Osteoblast (primary cell): Measurements from ENCODE around the gene NPR3. TPM values are rescaled to one million over a fixed set of nuclear protein-coding genes. Genes with fewer than 3 reads are reported as not detected.
A peak's percentile ranks its signal among the peaks of the same experiment; 100 is the strongest.

ENCODE experiments used
- DNase-seq: peaks from one replicate; pipeline ENCODE4 v3.0.0; 2011; ENCODE audit warnings: low spot score, mixed read lengths; ENCODE audit not compliant: insufficient read length; ENCODE audit errors: missing footprints
- H2AFZ ChIP-seq: 2 replicates; pipeline ENCODE4 v1.6.0; 2011; ENCODE audit warnings: mild to moderate bottlenecking, low read length
- H3K27ac ChIP-seq: 2 replicates; pipeline ENCODE4 v1.5.1; 2011; ENCODE audit warnings: mild to moderate bottlenecking, low read depth, low read length, moderate library complexity
- H3K27me3 ChIP-seq: 2 replicates; pipeline ENCODE4 v1.6.0; 2012; ENCODE audit warnings: mild to moderate bottlenecking, control low read depth, inconsistent platforms, low read length, moderate library complexity; ENCODE audit not compliant: insufficient read depth
- H3K36me3 ChIP-seq: 2 replicates; pipeline ENCODE4 v1.5.1; 2011; ENCODE audit warnings: mild to moderate bottlenecking, low read length, control low read depth, moderate library complexity; ENCODE audit not compliant: insufficient read depth
- H3K4me1 ChIP-seq: 2 replicates; pipeline ENCODE4 v1.5.1; 2011; ENCODE audit warnings: mild to moderate bottlenecking, low read length, control low read depth, moderate library complexity; ENCODE audit not compliant: insufficient read depth
- H3K4me2 ChIP-seq: 2 replicates; pipeline ENCODE4 v1.6.0; 2011; ENCODE audit warnings: mild to moderate bottlenecking, low read length; ENCODE audit not compliant: insufficient read depth
- H3K4me3 ChIP-seq: fragments of 200-600 bp; sonication (generic); 3 replicates; pipeline ENCODE4 v1.5.1; 2012; ENCODE audit warnings: mild to moderate bottlenecking, low read length, inconsistent platforms; ENCODE audit not compliant: insufficient read depth
- H3K79me2 ChIP-seq: 2 replicates; pipeline ENCODE4 v1.6.0; 2012; ENCODE audit warnings: mild to moderate bottlenecking, low read length, control low read depth, inconsistent platforms; ENCODE audit not compliant: insufficient read depth
- H3K9me3 ChIP-seq: 2 replicates; pipeline ENCODE4 v1.5.1; 2011; ENCODE audit warnings: low read depth, low read length, control low read depth
- H4K20me1 ChIP-seq: 2 replicates; pipeline ENCODE4 v1.6.0; 2012; ENCODE audit warnings: mild to moderate bottlenecking, low read length, control low read depth; ENCODE audit not compliant: insufficient read depth
- total RNA-seq: library from RNA; depleted of rRNA; stranded (reverse); fragments of >200 nt; gene quantifications from 2 replicates; pipeline ENCODE4 v1.2.3, GENCODE V29; 2012
- TF ChIP-seq, protein P1 (sequence below): IDR thresholded peaks from 2 replicates; pipeline ENCODE4 v1.5.1; 2011; ENCODE audit warnings: mild to moderate bottlenecking, low read depth, low read length, moderate library complexity; ENCODE audit errors: extremely low read depth

NPR3 gene
- total RNA-seq, 1 donor, result 92.3 TPM

DNA sequence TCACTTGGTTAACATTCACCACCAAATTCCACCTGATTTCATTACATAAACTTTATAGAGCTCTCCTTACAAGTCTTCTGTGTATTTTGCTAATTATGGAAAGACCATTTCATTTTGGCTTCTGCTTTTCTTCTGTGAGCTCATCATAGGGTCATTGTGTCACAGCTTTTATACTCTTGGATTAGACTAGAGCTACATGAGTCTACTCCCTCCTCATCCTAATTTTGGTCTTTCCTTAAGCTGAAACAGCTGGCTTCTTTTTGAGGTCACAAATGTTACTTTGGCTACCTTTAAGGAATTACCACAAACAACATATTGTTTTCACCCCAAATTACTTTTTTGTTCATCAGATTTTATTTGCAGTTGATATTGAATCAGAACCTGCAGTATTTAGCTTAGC lies 103.0 kb downstream of the NPR3 start:
- DNase-seq, result peak; percentile 26
- TF ChIP-seq, protein P1, sequence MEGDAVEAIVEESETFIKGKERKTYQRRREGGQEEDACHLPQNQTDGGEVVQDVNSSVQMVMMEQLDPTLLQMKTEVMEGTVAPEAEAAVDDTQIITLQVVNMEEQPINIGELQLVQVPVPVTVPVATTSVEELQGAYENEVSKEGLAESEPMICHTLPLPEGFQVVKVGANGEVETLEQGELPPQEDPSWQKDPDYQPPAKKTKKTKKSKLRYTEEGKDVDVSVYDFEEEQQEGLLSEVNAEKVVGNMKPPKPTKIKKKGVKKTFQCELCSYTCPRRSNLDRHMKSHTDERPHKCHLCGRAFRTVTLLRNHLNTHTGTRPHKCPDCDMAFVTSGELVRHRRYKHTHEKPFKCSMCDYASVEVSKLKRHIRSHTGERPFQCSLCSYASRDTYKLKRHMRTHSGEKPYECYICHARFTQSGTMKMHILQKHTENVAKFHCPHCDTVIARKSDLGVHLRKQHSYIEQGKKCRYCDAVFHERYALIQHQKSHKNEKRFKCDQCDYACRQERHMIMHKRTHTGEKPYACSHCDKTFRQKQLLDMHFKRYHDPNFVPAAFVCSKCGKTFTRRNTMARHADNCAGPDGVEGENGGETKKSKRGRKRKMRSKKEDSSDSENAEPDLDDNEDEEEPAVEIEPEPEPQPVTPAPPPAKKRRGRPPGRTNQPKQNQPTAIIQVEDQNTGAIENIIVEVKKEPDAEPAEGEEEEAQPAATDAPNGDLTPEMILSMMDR, result no peak
- H3K4me3 ChIP-seq, result no peak overlapping the region
- H3K4me2 ChIP-seq, result peak overlapping the region; percentile 42
- H3K27me3 ChIP-seq, result no peaks in the 10 kb centered on the region
- no peak overlapping the region for H2AFZ ChIP-seq
- peak overlapping the region; percentile 74 for H3K27ac ChIP-seq
- H3K4me1 ChIP-seq, result peaks cover 38% of the 10 kb centered on the region
- H3K36me3 ChIP-seq, result no peaks in the 10 kb centered on the region
- H3K9me3 ChIP-seq, result no peaks in the 10 kb centered on the region
- H3K79me2 ChIP-seq, result no peaks in the 10 kb centered on the region
- no peaks in the 10 kb centered on the region for H4K20me1 ChIP-seq

DNA sequence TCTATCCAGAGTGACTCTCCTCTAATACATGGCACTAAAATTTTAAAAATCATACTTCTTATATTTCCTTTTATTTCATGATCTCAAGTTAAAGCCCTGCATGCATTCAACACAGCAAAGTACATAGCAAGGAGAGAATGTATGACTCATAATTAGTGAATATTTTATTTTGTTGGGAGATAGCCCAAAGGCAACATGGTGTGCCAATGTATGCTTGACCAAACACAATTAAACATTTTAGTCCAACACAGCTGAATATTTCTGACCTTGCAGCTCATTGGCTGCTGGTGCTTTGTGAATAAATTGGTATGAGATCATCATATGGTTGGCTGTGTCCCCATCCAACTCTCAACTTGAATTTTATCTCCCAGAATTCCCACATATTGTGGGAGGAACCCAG lies 103.5 kb downstream of the NPR3 start:
- peaks cover 35% of the 10 kb centered on the region for H3K4me1 ChIP-seq
- H2AFZ ChIP-seq, result no peak overlapping the region
- H3K79me2 ChIP-seq, result no peaks in the 10 kb centered on the region
- H3K27ac ChIP-seq, result peak overlapping the region; percentile 77
- no peaks in the 10 kb centered on the region for H3K27me3 ChIP-seq
- no peak overlapping the region for H3K4me3 ChIP-seq
- no peaks in the 10 kb centered on the region for H3K36me3 ChIP-seq
- no peaks in the 10 kb centered on the region for H4K20me1 ChIP-seq
- TF ChIP-seq, protein P1, result no peak
- H3K9me3 ChIP-seq, result no peaks in the 10 kb centered on the region
- H3K4me2 ChIP-seq, result peak overlapping the region; percentile 42
- peak; percentile 86 for DNase-seq

DNA sequence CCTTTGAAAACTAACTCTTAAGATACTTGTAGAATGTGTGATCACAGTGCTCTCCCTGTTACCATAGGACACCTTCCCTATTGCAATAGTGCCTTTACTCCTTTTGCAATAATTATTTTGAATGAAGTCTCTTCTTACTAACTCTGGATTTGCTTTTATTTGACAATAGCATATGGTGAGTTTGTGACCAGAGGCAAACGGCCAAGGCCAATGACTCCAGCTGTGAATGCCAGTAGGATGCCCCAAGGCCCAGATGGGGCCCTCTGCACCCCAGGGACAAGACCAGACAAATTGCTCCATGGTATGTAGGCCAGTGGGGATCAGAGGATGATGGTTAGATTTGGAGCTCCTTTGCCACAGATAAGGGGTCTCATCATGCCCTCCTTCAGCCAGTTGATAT lies 116.9 kb downstream of the NPR3 start:
- TF ChIP-seq, protein P1, result no peak
- Histone ChIP-seq H3K4me1 (peaks cover 20% of the 10 kb centered on the region), H3K27me3 (no peaks in the 10 kb centered on the region), H2AFZ (no peak overlapping the region), H3K4me3 (no peak overlapping the region), H3K27ac (peak overlapping the region; percentile 43), H4K20me1 (no peaks in the 10 kb centered on the region), H3K9me3 (no peaks in the 10 kb centered on the region), H3K79me2 (no peaks in the 10 kb centered on the region), H3K4me2 (peak overlapping the region; percentile 2), H3K36me3 (no peaks in the 10 kb centered on the region)
- peak; percentile 73 for DNase-seq

DNA sequence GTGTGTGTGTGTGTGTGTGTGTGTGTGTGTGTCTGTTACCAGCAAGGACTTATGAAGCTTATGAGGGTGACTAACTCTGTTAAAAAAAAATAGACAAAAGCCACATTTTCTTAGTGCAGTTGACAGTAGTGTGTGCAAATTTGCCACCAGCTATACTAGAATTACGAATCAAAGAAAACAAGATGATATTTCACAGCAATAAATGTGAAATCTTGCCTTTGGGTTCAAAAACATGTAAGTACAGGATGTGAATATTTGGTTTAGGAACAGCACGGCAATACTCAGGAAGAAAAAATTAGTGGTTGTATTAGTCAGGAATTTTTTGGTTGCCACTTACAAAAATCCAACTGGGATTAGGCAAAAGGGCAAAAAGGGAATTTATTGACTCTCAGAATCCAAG lies 117.4 kb downstream of the NPR3 start:
- no peaks in the 10 kb centered on the region for H3K9me3 ChIP-seq
- no peaks in the 10 kb centered on the region for H3K27me3 ChIP-seq
- H3K27ac ChIP-seq, result peak overlapping the region; percentile 43
- TF ChIP-seq, protein P1, result no peak
- H3K4me1 ChIP-seq, result peaks cover 20% of the 10 kb centered on the region
- no peaks in the 10 kb centered on the region for H4K20me1 ChIP-seq
- H3K4me3 ChIP-seq, result no peak overlapping the region
- H2AFZ ChIP-seq, result peak overlapping the region; percentile 23
- H3K79me2 ChIP-seq, result no peaks in the 10 kb centered on the region
- peak overlapping the region; percentile 48 for H3K4me2 ChIP-seq
- DNase-seq, result peak; percentile 72
- H3K36me3 ChIP-seq, result no peaks in the 10 kb centered on the region
